GM19468 (cell line): Measurements from ENCODE around the gene HDDC3.

ENCODE experiments used
- ATAC-seq: cut with Tn5 transposase; IDR thresholded peaks from one replicate; pipeline ENCODE4 v1.9.1; 2021; ENCODE audit warnings: mild to moderate bottlenecking, moderate library complexity, moderate number of reproducible peaks; ENCODE audit not compliant: unreplicated experiment; ENCODE audit errors: extremely low read depth

Gene HDDC3

DNA sequence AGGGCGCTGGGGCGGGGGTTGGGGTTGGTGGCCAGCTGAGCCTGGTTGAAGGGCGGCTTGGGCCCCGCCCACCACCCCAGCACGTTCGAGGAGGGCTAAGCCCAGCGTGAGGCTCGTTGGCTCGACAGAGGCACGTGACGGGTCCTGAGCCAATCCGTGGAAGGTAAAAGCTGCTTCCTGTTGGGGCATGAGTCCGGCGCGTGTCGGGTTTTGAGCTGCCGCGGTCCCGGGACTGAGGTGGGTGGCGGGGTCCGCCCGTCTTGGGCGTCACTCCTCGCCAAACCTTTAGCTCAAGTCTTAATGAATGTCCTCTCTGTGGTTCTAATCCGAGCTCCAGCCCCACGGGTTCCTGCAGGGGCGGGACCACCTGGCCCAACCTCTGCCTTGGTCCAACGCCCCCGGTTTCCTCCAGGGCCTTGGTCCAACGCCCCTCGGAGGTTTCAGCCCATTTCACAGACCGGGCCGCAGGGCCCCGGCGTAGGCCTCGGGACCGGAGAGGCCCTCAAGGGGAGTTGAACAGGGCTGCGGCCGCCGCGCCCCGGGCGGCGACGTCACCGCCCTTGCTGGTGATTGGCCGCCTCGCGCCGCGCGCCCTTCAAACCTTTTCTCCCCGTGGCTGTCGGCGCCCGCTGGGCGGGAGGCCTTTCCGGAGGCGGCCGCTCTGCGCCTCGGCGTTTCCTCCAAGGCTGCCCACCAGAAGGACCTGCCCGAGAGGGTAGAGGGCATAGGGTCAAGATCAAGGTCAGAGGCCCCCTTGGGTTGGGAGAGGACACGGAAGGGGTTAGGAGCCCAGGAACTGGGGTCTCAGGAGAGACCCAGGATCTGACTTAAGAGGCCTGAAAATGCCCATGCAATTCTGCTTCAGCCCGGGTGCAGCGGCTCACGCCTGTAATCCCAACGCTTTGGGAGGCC lies 22.6 kb upstream of the HDDC3 start, which contains the start of gene RCCD1:
RCCD1 (plus strand) TSS at position 173 of the 912 bp plus-strand sequence. CDS start 1,851 bp downstream, outside the sequence.
- peak; percentile 89 for ATAC-seq

DNA sequence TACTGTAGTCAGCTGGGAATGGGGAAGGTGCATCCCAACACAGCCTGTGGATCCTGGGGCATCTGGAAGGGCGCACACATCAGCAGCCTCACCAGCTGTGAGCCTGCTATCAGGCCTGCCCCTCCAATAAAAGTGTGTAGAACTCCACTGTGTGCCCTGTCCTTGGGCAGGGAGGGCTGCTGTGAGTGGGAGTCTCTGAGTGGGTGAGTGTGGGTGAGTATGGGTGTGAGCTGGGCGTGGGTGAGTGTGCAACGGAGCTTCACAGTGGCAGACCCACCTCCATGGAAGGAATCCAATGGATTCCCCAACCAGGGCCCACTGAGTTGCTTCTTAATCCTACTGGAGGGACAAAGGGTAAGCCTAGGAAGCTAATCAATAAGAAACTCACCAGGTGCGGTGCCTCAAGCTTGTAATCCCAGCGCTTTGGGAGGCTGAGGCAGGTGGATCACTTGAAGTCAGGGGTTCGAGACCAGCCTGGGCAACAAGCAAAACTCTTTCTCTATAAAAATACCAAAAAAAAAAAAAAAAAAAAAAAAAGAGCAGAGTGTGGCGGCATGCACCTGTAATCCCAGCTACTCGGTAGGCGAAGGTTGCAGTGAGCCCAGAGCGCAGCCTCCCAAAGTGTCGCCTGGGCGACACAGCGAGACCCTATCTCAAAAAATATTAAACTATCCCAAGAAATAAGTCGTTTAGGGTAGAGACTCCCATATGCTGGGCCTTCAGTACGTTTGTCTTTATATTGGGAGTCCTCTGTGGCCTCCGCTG lies 21.8 kb upstream of the HDDC3 start:
- ATAC-seq: no peak

DNA sequence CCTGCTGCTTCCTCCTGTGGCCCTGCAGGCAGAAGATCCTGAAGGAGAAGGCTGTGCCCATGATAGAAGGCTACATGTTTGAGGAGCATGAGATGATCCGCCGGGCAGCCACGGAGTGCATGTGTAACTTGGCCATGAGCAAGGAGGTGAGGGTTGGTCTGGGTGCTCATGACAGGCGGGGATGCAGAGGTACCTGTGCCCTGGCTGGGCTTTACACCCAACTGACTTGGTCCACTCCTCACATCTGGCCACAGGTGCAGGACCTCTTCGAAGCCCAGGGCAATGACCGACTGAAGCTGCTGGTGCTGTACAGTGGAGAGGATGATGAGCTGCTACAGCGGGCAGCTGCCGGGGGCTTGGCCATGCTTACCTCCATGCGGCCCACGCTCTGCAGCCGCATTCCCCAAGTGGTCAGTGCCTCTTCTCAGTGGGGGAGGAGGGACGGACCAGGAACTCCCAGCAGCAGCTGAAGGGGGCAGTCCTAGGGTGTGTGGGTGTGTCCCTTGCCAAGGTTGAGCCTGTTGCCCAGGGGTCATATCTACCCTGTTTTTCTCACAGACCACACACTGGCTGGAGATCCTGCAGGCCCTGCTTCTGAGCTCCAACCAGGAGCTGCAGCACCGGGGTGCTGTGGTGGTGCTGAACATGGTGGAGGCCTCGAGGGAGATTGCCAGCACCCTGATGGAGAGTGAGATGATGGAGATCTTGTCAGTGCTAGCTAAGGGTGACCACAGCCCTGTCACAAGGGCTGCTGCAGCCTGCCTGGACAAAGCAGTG lies 20.7 kb upstream of the HDDC3 start:
- ATAC-seq: no peak

DNA sequence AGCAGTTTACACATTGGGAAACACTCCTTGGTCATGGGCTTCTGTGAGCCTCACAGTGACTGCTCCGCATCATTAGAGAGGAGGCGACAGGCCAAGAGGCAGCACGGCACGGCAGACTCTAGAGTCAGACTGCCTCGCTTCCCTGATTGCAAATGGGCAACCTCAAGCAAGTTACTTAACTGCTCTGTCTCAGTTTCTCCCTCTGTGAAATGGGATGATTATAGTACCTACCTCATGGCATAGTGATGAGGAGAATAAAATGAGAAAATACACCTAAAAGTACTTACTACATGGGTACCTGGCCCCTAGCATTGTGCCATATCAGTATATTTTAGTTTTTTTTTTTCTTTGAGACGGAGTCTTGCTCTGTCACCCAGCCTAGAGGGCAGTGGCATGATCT lies 18.3 kb upstream of the HDDC3 start:
- ATAC-seq: no peak

DNA sequence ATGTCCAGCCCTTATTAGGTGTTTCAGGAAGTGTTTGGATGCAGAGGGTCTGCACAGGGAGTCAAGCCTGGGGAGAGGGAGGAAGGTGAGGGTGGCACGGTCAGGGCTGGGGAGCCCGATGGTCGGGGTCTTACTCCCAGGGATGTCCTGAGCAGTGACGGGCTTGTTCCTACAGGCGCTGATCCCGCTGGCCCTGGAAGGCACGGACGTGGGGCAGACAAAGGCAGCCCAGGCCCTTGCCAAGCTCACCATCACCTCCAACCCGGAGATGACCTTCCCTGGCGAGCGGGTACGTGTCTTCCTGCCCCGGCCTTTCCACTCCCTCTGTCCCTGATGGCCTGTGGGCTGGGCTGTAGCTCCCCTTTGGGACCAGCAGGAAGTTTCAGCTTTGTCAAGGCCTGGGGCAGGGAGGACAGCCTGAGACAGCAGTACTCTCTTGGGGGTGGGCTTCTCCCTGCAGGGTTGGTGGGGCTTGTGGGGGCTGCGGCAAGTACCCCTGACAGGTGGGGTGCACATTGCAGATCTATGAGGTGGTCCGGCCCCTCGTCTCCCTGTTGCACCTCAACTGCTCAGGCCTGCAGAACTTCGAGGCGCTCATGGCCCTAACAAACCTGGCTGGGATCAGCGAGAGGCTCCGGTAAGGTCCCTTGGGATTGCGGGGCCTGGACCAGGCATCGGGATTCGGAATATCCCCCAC lies 17.8 kb upstream of the HDDC3 start:
- no peak for ATAC-seq

DNA sequence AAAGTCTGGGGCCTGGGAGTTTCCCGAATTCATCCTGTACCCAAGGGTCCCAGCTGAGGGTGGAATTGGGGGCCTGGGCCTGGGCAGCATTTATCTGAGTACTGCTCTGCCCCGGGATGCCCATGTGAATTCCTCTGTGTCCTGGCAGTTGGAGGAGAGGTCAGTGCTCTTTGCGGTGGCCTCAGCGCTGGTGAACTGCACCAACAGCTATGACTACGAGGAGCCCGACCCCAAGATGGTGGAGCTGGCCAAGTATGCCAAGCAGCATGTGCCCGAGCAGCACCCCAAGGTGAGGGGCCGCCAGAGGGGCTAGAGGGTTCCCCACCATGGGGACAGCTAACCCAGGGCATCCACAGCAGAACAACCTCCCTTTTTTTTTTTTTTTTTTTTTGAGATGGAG lies 16.2 kb upstream of the HDDC3 start:
- no peak for ATAC-seq

DNA sequence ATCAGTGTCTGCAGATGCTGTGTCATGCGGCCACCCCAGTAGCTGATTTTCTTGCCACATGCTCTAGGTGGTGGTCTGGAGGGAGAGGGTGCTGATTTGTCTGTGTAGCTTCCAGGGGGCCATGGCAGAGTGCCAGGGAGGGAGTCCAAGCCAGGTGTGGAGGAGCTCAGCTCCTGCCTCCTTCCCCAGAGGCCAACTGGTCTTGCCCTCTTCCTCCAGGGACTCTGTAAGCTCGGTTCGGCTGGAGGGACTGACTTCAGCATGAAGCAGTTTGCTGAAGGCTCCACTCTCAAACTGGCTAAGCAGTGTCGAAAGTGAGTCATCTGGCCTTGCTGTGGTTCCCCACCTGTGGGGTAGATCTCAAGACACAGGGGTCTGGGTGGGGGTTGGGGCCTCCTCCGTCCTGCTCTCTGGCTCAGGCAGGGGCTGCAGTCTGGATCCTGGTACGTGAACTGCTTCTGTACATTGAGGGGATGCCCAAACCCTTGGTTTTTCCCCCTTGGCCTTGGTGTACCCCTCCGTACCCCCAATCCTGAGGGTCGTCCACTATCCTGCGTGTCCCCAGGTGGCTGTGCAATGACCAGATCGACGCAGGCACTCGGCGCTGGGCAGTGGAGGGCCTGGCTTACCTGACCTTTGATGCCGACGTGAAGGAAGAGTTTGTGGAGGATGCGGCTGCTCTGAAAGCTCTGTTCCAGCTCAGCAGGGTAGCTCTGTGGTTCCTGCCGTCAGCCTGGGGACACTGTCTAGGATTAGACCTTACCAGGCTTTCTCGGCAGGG lies 15.4 kb upstream of the HDDC3 start:
- ATAC-seq: no peak

DNA sequence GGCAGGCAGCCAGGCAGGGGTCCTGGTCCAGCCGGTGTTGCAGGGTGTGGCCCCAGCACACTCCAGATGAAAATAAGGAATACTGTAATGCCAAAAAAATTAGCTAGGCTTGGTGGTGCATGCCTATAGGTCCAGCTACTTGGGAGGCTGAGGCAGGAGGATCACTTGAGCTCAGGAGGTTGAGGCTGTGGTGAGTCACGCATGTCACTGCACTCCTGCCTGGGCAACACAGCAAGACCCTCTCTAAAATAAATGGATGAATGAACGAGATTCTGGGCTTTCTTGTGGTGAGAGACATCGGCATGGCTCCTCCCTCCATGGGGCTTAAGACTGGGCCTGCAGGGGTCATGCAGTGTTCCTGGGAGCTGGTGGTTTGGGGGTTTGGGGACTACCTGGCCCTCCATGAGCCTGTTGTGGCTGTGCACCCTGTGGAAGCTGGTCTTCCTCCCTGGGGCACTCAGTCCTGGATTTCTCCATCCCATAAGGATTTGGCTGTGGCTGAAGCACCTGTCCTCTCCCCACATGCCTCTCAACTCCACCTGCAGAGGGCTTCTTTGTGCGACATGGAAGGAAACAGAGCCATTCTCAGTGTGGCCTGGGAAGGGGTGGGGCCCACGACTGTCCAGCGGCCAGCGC lies 14.7 kb upstream of the HDDC3 start:
- no peak for ATAC-seq

DNA sequence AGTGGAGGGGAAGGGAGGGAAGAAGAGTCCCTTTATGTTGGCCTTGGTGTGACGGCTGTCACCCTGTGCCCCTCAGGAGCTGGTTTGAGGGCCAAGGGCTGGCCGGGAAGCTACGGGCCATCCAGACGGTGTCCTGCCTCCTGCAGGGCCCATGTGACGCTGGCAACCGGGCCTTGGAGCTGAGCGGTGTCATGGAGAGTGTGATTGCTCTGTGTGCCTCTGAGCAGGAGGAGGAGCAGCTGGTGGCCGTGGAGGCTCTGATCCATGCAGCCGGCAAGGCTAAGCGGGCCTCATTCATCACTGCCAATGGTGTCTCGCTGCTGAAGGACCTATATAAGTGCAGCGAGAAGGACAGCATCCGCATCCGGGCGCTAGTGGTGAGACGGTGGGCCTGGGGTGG lies 14.2 kb upstream of the HDDC3 start:
- no peak for ATAC-seq

DNA sequence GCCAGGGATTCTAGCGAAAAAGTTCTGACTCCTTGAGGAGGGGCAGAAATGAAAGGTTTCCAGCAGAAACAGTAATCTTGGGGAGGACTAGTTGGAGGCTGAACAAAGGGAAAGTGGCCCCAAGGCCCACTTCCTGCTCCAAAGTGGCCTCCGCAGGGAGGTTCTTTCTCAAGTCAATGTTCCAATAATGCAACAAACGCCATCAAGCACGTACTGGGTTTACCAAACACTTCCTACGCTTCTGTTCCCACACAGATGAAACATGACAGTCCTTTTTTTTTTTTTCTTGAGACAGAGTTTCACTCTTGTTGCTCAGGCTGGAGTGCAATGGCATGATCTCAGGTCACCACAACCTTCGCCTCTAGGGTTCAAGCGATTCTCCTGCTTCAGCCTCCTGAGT lies 12.7 kb upstream of the HDDC3 start:
- ATAC-seq: no peak

DNA sequence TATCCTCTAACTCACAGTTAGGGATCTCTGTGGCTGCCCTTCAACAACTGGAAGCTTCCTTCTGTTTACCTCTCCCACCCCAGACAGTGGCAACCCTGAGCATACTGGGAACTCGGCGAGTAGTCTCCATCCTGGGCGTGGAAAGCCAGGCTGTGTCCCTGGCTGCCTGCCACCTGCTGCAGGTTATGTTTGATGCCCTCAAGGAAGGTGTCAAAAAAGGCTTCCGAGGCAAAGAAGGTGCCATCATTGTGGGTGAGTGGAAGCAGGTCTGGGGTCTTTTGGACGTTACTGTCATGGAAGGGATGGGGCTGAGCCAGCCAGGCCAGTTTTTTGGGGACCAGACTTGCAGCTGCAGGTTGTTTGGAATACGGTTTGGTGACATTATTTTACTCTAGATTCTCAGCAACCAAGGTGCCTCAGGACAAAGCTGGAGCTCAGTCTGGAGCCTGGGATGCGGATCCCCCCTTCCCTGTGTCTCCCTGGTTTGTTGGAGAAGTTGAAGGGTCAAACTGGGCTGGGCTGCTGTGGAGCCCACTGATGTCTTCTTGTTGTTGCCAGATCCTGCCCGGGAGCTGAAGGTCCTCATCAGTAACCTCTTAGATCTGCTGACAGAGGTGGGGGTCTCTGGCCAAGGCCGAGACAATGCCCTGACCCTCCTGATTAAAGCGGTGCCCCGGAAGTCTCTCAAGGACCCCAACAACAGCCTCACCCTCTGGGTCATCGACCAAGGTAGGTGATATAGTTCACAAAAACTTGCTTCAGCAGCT lies 10.2 kb upstream of the HDDC3 start:
- ATAC-seq: no peak

DNA sequence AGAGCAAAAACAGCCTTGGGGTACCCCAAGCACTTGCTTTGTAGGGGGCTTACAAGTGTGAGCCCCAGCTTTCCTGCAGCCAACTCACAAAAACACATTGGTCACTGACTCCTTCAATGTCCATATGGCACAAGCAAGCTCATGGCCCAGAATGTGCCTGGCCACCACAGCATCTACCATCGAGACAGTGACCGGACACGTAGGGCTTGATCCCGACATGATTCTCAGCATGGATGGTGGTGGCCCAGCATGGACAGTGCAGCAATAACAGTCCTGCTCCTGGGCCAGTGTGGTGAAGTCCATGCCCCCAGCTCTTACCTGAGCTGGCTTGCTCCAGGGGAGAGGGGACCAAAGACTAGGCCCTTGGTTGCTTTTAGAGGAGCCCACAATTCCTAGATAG lies 8.7 kb upstream of the HDDC3 start:
- ATAC-seq: no peak

DNA sequence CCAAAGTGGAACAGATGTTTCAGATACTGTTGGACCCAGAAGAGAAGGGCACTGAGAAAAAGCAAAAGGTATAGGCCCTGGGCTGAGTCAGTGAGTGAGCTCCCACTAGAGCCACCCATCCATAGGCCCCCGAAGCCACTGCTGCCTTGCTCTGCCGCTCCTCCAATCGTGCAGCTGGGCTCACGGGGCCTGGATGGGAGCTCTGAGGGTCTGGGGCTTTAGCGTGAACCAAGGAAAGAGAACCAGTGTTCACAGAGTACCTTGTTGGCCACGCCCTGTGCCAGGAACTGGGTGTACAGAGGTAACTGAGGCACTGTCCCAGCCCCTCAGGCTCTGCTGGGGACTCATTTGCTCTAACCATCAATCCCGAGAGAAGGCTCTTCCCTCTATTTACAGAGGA lies 7.4 kb upstream of the HDDC3 start:
- ATAC-seq: no peak

DNA sequence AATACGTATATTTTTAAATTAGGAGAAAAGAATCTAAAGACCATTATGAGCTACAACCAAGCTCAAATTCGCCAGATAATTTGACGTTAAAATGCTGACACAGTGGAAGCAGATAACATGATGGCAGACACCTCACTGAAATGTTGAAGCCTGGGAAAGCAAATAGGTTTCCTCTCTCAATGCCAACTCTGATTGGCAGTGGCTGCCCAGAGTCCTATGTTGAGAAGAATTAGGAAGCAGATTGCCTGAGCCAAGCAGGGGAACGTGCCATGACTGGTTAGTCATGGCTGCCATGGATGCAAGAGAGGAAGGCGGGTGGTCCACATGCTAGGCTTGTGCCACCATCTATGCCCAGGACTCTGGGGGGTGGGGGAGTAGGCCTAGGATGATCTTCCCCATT lies 5.9 kb upstream of the HDDC3 start:
- no peak for ATAC-seq

DNA sequence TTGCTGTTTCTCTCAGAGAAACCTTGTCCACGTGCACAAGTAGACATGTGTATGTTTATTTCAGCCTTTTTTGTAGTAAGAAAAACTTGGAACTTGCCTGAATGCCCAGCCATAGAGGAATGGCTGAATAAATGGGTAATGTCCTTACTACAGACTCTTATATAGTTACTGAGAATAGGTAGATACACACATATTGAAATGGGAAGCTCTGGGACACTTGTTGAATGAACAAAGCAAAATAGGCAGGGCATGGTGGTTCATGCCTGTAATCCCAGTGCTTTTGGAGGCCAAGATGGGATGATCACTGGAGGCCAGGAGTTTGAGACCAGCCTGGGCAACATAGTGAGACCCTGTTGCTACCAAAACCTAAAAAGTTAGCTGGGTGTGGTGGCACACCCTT lies 4.5 kb upstream of the HDDC3 start:
- ATAC-seq: no peak

DNA sequence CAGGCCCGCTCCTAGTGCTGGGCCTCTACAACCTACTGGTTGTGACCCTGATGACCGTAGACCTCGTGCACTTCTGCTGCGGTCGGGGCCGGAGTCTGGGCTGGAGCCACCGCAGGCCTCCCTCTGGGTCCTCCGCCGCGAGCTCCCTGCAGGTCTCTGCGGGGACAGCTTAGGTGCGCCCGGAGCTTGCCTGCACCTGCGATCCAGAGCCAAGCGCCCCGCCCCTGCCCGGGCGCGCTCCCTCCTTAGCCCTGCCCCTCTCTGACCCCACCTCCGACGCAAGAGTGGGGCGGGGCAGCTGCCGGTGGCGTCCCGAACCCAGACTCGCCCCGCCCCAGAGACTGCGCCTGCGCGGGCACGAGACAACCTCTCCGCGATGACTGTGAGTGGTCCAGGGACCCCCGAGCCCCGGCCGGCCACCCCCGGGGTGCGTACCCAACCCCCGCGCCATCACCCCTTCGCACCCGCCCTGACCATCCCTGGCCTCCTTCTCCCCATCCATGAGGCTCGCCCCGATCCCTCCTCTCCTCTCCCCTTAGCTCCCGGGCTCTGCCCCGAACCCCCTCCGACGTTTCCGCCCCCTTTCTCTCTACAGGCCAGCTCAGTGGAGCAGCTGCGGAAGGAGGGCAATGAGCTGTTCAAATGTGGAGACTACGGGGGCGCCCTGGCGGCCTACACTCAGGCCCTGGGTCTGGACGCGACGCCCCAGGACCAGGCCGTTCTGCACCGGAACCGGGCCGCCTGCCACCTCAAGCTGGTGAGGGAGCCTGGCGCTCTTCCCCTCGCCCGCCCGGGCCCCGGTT lies 2.8 kb upstream of the HDDC3 start, which contains the start of gene UNC45A:
UNC45A (plus strand) TSS at position 337 of the 803 bp plus-strand sequence; CDS start at position 377, 40 bp downstream.
- peak; percentile 53 for ATAC-seq

DNA sequence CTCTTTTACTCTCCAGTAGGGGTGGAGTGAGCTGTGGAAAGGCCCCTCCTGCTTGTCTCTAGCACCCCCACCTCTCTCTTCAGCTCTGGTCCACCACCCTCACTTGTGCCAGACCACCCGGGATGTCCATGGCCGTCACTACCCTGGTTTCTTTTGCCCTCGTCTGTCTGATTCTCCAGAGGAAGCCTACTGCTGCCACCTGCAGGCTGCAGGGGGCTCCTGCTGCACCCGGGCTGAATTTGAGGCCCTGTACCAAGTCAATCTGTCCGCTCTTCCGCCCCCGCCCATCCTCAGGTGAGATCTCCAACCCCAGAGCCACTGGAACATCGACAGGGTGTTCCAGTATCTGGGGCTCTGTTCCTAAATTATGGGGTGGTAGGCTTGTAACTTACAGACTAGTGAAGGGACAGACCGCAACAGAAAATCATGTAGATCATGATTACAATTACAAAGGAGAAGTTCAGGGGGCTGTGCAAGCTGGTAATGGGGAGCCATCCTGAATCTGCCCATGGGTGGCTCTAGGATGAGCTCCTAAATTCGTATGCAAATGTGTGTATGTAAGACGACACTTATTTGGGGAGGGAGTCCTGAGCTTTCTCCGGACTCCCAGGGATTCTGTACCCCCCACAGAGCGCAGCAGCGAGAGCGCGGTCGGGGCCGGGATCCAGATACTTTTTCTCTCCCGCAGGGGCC lies 2.1 kb upstream of the HDDC3 start:
- no peak for ATAC-seq
